GM12878 (cell line): ENCODE measurements around the gene TGFBR3.

Experiments used
- BHLHE40 ChIP-seq, 2 experiments: fragments of 450-650 bp in 1 of 2; IDR thresholded peaks; 2 replicates each; pipeline ENCODE4 v1.6.1; 2011 to 2017; ENCODE audit warnings: low read depth in 2 of 2, borderline replicate concordance in 1 of 2, improper control_type of control experiment in 1 of 2, low read length in 1 of 2, mild to moderate bottlenecking in 1 of 2
- CBX3 ChIP-seq: fragments of 200-600 bp; sonication (generic); IDR thresholded peaks from 2 replicates; pipeline ENCODE4 v1.6.1; 2016; ENCODE audit warnings: low read depth, borderline replicate concordance
- CEBPB ChIP-seq, 2 experiments: fragments of 150-350 bp in 1 of 2; IDR thresholded peaks; 2 replicates each; pipeline ENCODE4 v1.6.1; 2012 to 2014; ENCODE audit warnings: low read depth in 2 of 2, low read length in 2 of 2, borderline replicate concordance in 1 of 2, inconsistent platforms in 1 of 2
- CREB1 ChIP-seq: IDR thresholded peaks from 2 replicates; pipeline ENCODE4 v1.6.1; 2012; ENCODE audit warnings: low read depth, mild to moderate bottlenecking, inconsistent platforms
- EP300 ChIP-seq, 2 experiments: fragments of 150-350 bp in 1 of 2; IDR thresholded peaks; 2 replicates each; pipeline ENCODE4 v1.6.1; 2011 to 2012; ENCODE audit warnings: low read depth in 2 of 2, low read length in 2 of 2, borderline replicate concordance in 1 of 2, improper control_type of control experiment in 1 of 2, inconsistent platforms in 1 of 2; ENCODE audit not compliant: control insufficient read depth in 1 of 2
- ESRRA ChIP-seq: IDR thresholded peaks from 2 replicates; pipeline ENCODE4 v1.6.1; 2012; ENCODE audit warnings: mild to moderate bottlenecking, low read length, improper control_type of control experiment
- ETV6 ChIP-seq, 2 experiments: fragments of 450-650 bp in 1 of 2; IDR thresholded peaks in 1 of 2; conservative IDR thresholded peaks in 1 of 2; 2 replicates each; pipeline ENCODE4 v1.6.1; 2014; ENCODE audit warnings: antibody characterized with exemption in 1 of 2, borderline replicate concordance in 1 of 2, low read depth in 1 of 2, mild to moderate bottlenecking in 1 of 2, moderate library complexity in 1 of 2
- FOS ChIP-seq: IDR thresholded peaks from 3 replicates; pipeline ENCODE4 v1.6.1; 2011; ENCODE audit warnings: borderline replicate concordance; ENCODE audit not compliant: insufficient read length; ENCODE audit errors: extremely low read depth
- MYB ChIP-seq: fragments of 150-350 bp; IDR thresholded peaks from 2 replicates; pipeline ENCODE4 v1.6.1; 2014; ENCODE audit warnings: mild to moderate bottlenecking, low read depth, low read length, borderline replicate concordance
- NR2C1 ChIP-seq: fragments of 450-650 bp; IDR thresholded peaks from 2 replicates; pipeline ENCODE4 v1.6.1; 2017; ENCODE audit warnings: antibody characterized with exemption, mild to moderate bottlenecking, moderate library complexity
- RFX5 ChIP-seq: IDR thresholded peaks from 2 replicates; pipeline ENCODE4 v1.6.1; 2011; ENCODE audit warnings: low read depth, low read length, improper control_type of control experiment
- TF ChIP-seq, protein P1 (sequence below), 3 experiments: IDR thresholded peaks in 2 of 3; conservative IDR thresholded peaks in 1 of 3; 2 replicates each; pipeline ENCODE4 v1.5.1; 2011; ENCODE audit warnings: low read depth in 3 of 3, low read length in 3 of 3, mild to moderate bottlenecking in 3 of 3, control low read depth in 2 of 3, moderate library complexity in 2 of 3, inconsistent platforms in 1 of 3, mixed read lengths in 1 of 3; ENCODE audit not compliant: control insufficient read depth in 2 of 3, insufficient read depth in 1 of 3; ENCODE audit errors: extremely low read depth in 1 of 3
- TF ChIP-seq, protein P2 (sequence below): IDR thresholded peaks from 2 replicates; pipeline ENCODE4 v1.6.1; 2011; ENCODE audit warnings: borderline replicate concordance, low read depth, mild to moderate bottlenecking, moderate library complexity, mixed read lengths, low read length; ENCODE audit not compliant: insufficient read depth; ENCODE audit errors: extremely low read length

DNA sequence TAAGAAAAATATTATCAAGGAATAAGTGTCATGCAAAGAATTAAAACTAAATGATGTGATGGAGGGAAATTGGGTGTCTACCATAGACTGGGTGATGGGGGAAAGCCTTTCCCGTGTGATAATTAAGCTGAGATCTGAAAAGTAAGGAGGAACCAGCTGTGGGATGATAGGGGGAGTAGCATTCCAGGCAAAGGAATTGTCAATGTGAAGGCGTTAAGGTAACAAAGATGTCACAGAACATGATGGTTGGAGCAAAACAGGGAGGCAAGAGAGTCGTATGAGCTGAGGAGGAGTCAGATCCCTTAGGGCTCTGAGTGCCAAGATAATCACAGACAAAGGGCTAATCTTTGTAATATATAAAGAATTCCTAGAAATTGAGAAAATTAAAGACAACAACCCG lies 215.2 kb downstream of the TGFBR3 start:
- TF ChIP-seq, protein P1, sequence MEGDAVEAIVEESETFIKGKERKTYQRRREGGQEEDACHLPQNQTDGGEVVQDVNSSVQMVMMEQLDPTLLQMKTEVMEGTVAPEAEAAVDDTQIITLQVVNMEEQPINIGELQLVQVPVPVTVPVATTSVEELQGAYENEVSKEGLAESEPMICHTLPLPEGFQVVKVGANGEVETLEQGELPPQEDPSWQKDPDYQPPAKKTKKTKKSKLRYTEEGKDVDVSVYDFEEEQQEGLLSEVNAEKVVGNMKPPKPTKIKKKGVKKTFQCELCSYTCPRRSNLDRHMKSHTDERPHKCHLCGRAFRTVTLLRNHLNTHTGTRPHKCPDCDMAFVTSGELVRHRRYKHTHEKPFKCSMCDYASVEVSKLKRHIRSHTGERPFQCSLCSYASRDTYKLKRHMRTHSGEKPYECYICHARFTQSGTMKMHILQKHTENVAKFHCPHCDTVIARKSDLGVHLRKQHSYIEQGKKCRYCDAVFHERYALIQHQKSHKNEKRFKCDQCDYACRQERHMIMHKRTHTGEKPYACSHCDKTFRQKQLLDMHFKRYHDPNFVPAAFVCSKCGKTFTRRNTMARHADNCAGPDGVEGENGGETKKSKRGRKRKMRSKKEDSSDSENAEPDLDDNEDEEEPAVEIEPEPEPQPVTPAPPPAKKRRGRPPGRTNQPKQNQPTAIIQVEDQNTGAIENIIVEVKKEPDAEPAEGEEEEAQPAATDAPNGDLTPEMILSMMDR (IDR thresholded peaks at IDR 0.05 in 2 of 3, conservative IDR thresholded peaks at IDR 0.05 in 1 of 3; ENCODE audit: control insufficient read depth in 2 of 3, extremely low read depth in 1 of 3, insufficient read depth in 1 of 3, low read depth in 3 of 3, low read length in 3 of 3): no peak
- TF ChIP-seq ESRRA: no peak
- TF ChIP-seq CEBPB (IDR thresholded peaks at IDR 0.05; ENCODE audit: borderline replicate concordance in 1 of 2, low read depth in 2 of 2, low read length in 2 of 2): no peak
- no peak for TF ChIP-seq EP300 (IDR thresholded peaks at IDR 0.05; ENCODE audit: borderline replicate concordance in 1 of 2, control insufficient read depth in 1 of 2, low read depth in 2 of 2, low read length in 2 of 2)
- TF ChIP-seq, protein P2, sequence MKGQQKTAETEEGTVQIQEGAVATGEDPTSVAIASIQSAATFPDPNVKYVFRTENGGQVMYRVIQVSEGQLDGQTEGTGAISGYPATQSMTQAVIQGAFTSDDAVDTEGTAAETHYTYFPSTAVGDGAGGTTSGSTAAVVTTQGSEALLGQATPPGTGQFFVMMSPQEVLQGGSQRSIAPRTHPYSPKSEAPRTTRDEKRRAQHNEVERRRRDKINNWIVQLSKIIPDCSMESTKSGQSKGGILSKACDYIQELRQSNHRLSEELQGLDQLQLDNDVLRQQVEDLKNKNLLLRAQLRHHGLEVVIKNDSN: no peak
- TF ChIP-seq BHLHE40 (IDR thresholded peaks at IDR 0.05; ENCODE audit: borderline replicate concordance in 1 of 2, low read depth in 2 of 2, low read length in 1 of 2): no peak
- TF ChIP-seq MYB: no peak
- no peak for TF ChIP-seq NR2C1
- no peak for TF ChIP-seq CBX3
- no peak for TF ChIP-seq CREB1
- TF ChIP-seq ETV6 (conservative IDR thresholded peaks at IDR 0.05 in 1 of 2, IDR thresholded peaks at IDR 0.05 in 1 of 2; ENCODE audit: borderline replicate concordance in 1 of 2, low read depth in 1 of 2): no peak
- no peak for TF ChIP-seq RFX5
- TF ChIP-seq FOS: no peak
